Body of pancreas (tissue), 4 donors: Measurements from ENCODE around the gene CFAP68.

Experiments
- POLR2A ChIP-seq, 3 donors: fragments of 450-650 bp; IDR thresholded peaks; one replicate each; pipeline ENCODE4 v1.6.1; 2016; ENCODE audit warnings: antibody characterized with exemption in 3 of 3, mild to moderate bottlenecking in 2 of 3
- TF ChIP-seq, protein P1 (sequence below), 7 experiments: fragments of 450-650 bp in 4 of 7; fragments of 200-600 bp in 3 of 7; sonication (generic) in 3 of 7; IDR thresholded peaks; one replicate each; pipeline ENCODE4 v1.5.1; 2016 to 2019; ENCODE audit warnings: antibody characterized with exemption in 7 of 7

DNA sequence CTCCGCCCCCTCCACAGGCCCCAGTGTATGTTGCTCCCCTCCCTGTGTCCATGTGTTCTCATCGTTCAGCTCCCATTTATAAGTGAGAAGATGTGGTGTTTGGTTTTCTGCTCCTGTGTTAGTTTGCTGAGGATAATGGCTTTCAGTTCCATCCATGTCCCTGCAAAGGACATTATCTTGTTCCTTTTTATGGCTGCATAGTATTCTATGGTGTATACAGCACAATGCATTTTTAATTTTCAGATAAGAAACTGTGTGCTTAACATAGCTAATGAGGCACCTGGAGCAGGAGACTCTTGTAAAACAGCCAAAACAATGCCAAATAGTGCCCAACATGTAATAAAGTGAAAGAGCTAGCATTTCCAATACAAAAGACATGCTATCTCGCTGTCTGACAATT, 29.7 kb upstream of the CFAP68 start:
- TF ChIP-seq, protein P1, sequence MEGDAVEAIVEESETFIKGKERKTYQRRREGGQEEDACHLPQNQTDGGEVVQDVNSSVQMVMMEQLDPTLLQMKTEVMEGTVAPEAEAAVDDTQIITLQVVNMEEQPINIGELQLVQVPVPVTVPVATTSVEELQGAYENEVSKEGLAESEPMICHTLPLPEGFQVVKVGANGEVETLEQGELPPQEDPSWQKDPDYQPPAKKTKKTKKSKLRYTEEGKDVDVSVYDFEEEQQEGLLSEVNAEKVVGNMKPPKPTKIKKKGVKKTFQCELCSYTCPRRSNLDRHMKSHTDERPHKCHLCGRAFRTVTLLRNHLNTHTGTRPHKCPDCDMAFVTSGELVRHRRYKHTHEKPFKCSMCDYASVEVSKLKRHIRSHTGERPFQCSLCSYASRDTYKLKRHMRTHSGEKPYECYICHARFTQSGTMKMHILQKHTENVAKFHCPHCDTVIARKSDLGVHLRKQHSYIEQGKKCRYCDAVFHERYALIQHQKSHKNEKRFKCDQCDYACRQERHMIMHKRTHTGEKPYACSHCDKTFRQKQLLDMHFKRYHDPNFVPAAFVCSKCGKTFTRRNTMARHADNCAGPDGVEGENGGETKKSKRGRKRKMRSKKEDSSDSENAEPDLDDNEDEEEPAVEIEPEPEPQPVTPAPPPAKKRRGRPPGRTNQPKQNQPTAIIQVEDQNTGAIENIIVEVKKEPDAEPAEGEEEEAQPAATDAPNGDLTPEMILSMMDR (IDR thresholded peaks at IDR 0.05), result no peak
- no peak for TF ChIP-seq POLR2A (IDR thresholded peaks at IDR 0.05)
